OCI-LY1 (cell line): ENCODE measurements around the gene AGK.

ENCODE experiments used
- H2AFZ ChIP-seq: fragments of 200-600 bp; sonication (generic), shearing (Covaris generic); 2 replicates; pipeline ENCODE4 v1.6.0; 2014; ENCODE audit warnings: antibody characterized with exemption, mild to moderate bottlenecking, low read length
- H3F3A ChIP-seq: fragments of 200-600 bp; sonication (generic), shearing (Covaris generic); 2 replicates; pipeline ENCODE4 v1.6.0; 2014; ENCODE audit warnings: mild to moderate bottlenecking, antibody characterized with exemption, low read length, moderate library complexity; ENCODE audit not compliant: insufficient read depth
- H3K27ac ChIP-seq: fragments of 200-600 bp; sonication (generic); 2 replicates; pipeline ENCODE4 v1.5.1; 2014; ENCODE audit warnings: low read length, mixed run types, mild to moderate bottlenecking, low read depth; ENCODE audit not compliant: poor library complexity, severe bottlenecking
- H3K27me3 ChIP-seq: fragments of 200-600 bp; sonication (generic); 2 replicates; pipeline ENCODE4 v1.6.0; 2014; ENCODE audit warnings: antibody characterized with exemption, mild to moderate bottlenecking, low read length, moderate library complexity; ENCODE audit not compliant: insufficient read depth
- H3K36me3 ChIP-seq: fragments of 200-600 bp; sonication (generic); 2 replicates; pipeline ENCODE4 v1.6.1; 2014; ENCODE audit warnings: mild to moderate bottlenecking, antibody characterized with exemption, low read length, moderate library complexity, mixed read lengths; ENCODE audit not compliant: insufficient read depth
- H3K4me1 ChIP-seq: fragments of 200-600 bp; sonication (generic); 2 replicates; pipeline ENCODE4 v1.5.1; 2014; ENCODE audit warnings: mild to moderate bottlenecking, low read length, moderate library complexity; ENCODE audit not compliant: insufficient read depth, severe bottlenecking
- H3K4me2 ChIP-seq: fragments of 200-600 bp; sonication (generic), shearing (Covaris generic); 2 replicates; pipeline ENCODE4 v1.6.1; 2014; ENCODE audit warnings: low read length
- H3K4me3 ChIP-seq: fragments of 200-600 bp; sonication (generic); 2 replicates; pipeline ENCODE4 v1.5.1; 2014; ENCODE audit warnings: low read length, low read depth, mild to moderate bottlenecking, mixed read lengths; ENCODE audit not compliant: poor library complexity, severe bottlenecking
- H3K79me2 ChIP-seq: fragments of 200-600 bp; shearing (Covaris generic); 2 replicates; pipeline ENCODE4 v1.6.1; 2016; ENCODE audit warnings: mixed run types, low read length, mixed read lengths; ENCODE audit not compliant: insufficient read depth
- H3K9ac ChIP-seq: fragments of 200-600 bp; sonication (generic), shearing (Covaris generic); 2 replicates; pipeline ENCODE4 v1.6.1; 2014; ENCODE audit warnings: mild to moderate bottlenecking, low read length, mixed read lengths
- H3K9me2 ChIP-seq: fragments of 200-600 bp; sonication (generic), shearing (Covaris generic); 2 replicates; pipeline ENCODE4 v1.6.1; 2014; ENCODE audit warnings: low read depth, mild to moderate bottlenecking, low read length, mixed read lengths
- H3K9me3 ChIP-seq: fragments of 200-600 bp; shearing (Covaris generic); 2 replicates; pipeline ENCODE4 v1.6.1; 2014; ENCODE audit warnings: low read length, mixed read lengths
- H4K20me1 ChIP-seq: fragments of 200-600 bp; sonication (generic), shearing (Covaris generic); 2 replicates; pipeline ENCODE4 v1.6.0; 2016; ENCODE audit warnings: mild to moderate bottlenecking, low read length; ENCODE audit not compliant: insufficient read depth
- EZH2 ChIP-seq: fragments of 200-600 bp; sonication (generic), shearing (Covaris generic); IDR thresholded peaks from 2 replicates; pipeline ENCODE4 v1.8.0; 2017; ENCODE audit warnings: borderline replicate concordance, mixed run types, mild to moderate bottlenecking, antibody characterized with exemption, low read length, moderate library complexity, mixed read lengths
- TF ChIP-seq, protein P1 (sequence below): fragments of 200-600 bp; sonication (generic), shearing (Covaris generic); IDR thresholded peaks from 2 replicates; pipeline ENCODE4 v1.5.1; 2017; ENCODE audit warnings: mild to moderate bottlenecking, antibody characterized with exemption, low read length, moderate library complexity, mixed read lengths

The AGK gene

DNA sequence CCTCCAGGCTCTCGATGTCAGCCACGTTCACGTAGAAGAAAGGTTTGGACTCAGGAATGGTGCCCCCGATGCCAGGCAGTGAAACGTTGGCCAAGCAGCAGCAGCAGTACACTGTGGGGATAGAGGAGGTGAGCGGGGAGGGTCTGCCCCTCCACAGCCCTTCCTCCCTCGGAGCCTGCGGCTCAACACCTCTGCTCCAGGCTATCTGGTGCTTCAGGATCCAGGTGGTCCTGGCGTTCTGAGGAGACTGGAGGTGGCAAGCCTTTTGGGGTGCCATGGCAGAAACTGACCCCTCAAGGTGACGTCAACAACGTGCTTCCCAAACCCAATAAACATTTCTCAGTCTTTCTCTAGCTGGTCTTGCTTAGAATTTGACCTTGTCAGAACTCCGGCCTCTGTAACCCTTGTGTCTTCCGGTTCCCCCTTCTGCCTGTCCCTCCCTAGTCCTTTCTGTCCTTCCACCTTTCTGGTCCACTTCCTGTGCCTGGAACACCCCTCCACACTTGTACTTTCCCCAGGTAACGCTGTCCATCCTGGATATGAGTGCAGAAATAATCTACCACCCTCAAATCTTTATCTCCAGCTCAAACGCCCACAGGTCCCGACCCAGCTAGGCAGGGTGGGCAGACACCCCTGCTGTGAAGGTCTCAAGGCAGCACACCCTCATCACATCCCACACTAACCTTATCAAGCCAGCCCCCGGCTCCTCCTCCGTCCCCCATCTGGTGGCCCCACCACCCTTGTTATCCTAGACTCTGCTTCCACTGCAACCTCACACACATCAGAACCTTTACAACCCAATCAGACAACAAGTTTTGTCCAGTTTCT lies 114.2 kb downstream of the AGK start:
- Histone ChIP-seq H3K9me2 (no peaks in the 10 kb centered on the region), H2AFZ (no peak overlapping the region), H3K9me3 (no peaks in the 10 kb centered on the region), H3K4me2 (no peak overlapping the region), H3K27me3 (no peaks in the 10 kb centered on the region), H3K4me3 (no peak overlapping the region), H3K27ac (no peak overlapping the region), H4K20me1 (no peaks in the 10 kb centered on the region), H3K9ac (no peak overlapping the region), H3K4me1 (peaks cover 2% of the 10 kb centered on the region), H3K36me3 (no peaks in the 10 kb centered on the region), H3F3A (no peaks in the 10 kb centered on the region), H3K79me2 (no peaks in the 10 kb centered on the region)
- TF ChIP-seq EZH2 = no peak
- TF ChIP-seq, protein P1, sequence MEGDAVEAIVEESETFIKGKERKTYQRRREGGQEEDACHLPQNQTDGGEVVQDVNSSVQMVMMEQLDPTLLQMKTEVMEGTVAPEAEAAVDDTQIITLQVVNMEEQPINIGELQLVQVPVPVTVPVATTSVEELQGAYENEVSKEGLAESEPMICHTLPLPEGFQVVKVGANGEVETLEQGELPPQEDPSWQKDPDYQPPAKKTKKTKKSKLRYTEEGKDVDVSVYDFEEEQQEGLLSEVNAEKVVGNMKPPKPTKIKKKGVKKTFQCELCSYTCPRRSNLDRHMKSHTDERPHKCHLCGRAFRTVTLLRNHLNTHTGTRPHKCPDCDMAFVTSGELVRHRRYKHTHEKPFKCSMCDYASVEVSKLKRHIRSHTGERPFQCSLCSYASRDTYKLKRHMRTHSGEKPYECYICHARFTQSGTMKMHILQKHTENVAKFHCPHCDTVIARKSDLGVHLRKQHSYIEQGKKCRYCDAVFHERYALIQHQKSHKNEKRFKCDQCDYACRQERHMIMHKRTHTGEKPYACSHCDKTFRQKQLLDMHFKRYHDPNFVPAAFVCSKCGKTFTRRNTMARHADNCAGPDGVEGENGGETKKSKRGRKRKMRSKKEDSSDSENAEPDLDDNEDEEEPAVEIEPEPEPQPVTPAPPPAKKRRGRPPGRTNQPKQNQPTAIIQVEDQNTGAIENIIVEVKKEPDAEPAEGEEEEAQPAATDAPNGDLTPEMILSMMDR = no peak

DNA sequence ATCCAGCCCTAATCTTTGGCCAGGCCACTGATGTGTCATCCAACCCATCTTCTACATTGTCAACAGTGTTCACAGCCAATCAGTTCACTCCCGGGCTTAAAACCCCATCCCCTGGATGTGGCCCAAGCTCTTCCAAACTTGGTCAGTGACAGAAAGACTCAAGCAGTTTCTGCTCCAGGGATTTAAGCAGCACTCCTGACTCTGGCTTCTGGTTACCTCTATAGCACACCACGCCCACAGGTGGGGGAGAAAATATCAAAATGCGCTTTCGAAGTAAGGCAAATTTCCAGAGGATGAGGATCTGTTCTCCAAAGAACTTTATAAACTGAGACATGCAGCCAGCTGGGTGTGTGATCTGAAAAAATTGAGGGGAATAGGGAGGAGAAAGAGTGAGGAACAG lies 114.9 kb downstream of the AGK start:
- Histone ChIP-seq H3K4me3 (no peak overlapping the region), H3K9me2 (no peaks in the 10 kb centered on the region), H3K36me3 (no peaks in the 10 kb centered on the region), H3F3A (no peaks in the 10 kb centered on the region), H4K20me1 (no peaks in the 10 kb centered on the region), H3K4me1 (no peaks in the 10 kb centered on the region), H2AFZ (no peak overlapping the region), H3K4me2 (no peak overlapping the region), H3K27me3 (no peaks in the 10 kb centered on the region), H3K9ac (no peak overlapping the region), H3K9me3 (no peaks in the 10 kb centered on the region), H3K27ac (no peak overlapping the region), H3K79me2 (no peaks in the 10 kb centered on the region)
- TF ChIP-seq, protein P1 = no peak
- TF ChIP-seq EZH2 = no peak

DNA sequence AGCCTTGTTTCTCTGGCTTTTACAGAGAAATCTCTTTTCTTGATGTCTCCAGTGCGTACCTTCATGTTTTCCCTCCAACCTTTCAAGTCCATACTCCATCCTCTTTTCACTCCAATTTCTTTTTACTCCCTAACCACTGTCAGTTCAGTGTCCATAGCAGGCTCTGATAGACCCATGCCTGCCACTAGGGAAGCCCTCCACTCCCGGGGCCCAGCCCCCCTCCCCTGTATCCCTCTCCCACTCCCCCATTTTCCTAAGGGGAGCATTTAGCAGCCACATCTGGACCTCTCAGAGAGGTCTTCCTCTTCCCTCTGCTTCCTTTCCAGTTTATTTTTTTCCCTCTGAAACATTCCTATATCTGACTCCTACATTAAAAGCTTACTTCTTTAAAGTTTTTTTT lies 117.6 kb downstream of the AGK start:
- Histone ChIP-seq H3K4me3 (no peak overlapping the region), H3K9me3 (no peaks in the 10 kb centered on the region), H3K27ac (no peak overlapping the region), H3K79me2 (no peaks in the 10 kb centered on the region), H3K9ac (no peak overlapping the region), H3K9me2 (no peaks in the 10 kb centered on the region), H3K27me3 (no peaks in the 10 kb centered on the region), H2AFZ (no peak overlapping the region), H3K36me3 (no peaks in the 10 kb centered on the region), H3K4me2 (no peak overlapping the region), H3F3A (no peaks in the 10 kb centered on the region), H3K4me1 (no peaks in the 10 kb centered on the region), H4K20me1 (no peaks in the 10 kb centered on the region)
- TF ChIP-seq, protein P1 = no peak
- no peak for TF ChIP-seq EZH2
